ENCODE results near the gene DDX27. TPM values are rescaled to one million over a fixed set of nuclear protein-coding genes. Genes with fewer than 3 reads are reported as not detected.
"Not testable (repeated sequence)": the region's sequence is repeated elsewhere in the genome, so short reads cannot be mapped to it uniquely, and the experiment has no call there.

DDX27 gene
- total RNA-seq, 1 donor from 2014 or later, result 27.8 TPM

DNA sequence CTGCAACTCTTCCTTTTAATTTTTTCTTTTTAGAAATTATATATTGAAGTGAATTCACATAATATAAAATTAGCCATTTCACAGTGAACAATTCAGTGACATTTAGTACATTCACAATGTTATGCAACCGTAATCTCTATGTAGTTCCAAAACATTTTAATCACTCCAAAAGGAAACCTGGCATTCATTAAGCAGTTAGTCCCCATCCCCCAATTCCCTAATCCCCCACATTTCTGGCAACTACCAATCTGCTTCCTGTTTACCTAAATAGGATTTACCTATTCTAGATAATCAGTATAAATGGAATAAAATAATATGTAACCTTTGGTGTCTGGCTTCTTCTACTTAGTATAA, 8.5 kb upstream of the DDX27 start:
- Histone ChIP-seq H3K4me1 (no peaks in the 10 kb centered on the region), H3K27ac (peak overlapping the region; percentile 0), H3K9me3 (peaks cover 11% of the 10 kb centered on the region), H3K36me3 (no peaks in the 10 kb centered on the region), H3K27me3 (ENCODE audit: low read depth) (no peaks in the 10 kb centered on the region), H3K4me3 (no peak overlapping the region)
- TF ChIP-seq, protein P1, sequence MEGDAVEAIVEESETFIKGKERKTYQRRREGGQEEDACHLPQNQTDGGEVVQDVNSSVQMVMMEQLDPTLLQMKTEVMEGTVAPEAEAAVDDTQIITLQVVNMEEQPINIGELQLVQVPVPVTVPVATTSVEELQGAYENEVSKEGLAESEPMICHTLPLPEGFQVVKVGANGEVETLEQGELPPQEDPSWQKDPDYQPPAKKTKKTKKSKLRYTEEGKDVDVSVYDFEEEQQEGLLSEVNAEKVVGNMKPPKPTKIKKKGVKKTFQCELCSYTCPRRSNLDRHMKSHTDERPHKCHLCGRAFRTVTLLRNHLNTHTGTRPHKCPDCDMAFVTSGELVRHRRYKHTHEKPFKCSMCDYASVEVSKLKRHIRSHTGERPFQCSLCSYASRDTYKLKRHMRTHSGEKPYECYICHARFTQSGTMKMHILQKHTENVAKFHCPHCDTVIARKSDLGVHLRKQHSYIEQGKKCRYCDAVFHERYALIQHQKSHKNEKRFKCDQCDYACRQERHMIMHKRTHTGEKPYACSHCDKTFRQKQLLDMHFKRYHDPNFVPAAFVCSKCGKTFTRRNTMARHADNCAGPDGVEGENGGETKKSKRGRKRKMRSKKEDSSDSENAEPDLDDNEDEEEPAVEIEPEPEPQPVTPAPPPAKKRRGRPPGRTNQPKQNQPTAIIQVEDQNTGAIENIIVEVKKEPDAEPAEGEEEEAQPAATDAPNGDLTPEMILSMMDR (IDR thresholded peaks at IDR 0.05), result no peak
- peak in 1 of 2 donors; percentile 51 for ATAC-seq
- no peak for DNase-seq
- intact Hi-C loops (cut with DNase I), result loop anchor here (10.0 kb wide), 1 partner anchor 76 kb away; no protein-coding TSS in a partner anchor

DNA sequence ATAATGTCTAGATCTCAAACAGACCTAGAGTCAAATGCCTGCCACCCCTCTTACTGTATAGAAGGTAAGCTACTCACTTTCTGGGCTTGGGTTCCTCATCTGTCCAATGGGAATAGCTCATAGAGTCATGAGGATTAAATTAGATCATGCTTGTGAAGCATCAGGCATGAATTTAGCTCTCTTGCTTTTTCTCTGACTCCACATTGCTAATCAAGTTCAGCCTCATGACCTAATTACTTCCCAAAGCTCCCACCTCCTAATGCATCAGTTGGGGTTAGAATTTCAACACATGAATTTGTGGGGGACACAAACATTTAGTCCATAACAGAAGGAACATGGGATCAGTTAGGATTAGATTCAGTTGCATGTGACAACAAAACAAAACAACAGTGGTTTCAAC, 4.6 kb upstream of the DDX27 start:
- intact Hi-C loops (cut with DNase I), result loop anchor here (10.0 kb wide), 1 partner anchor 80 kb away; no protein-coding TSS in a partner anchor
- DNase-seq (no peak), ATAC-seq (no peak)
- H3K4me1 ChIP-seq, result peaks cover 12% of the 10 kb centered on the region
- H3K27ac ChIP-seq, result no peak overlapping the region
- no peaks in the 10 kb centered on the region for H3K36me3 ChIP-seq
- TF ChIP-seq, protein P1 (IDR thresholded peaks at IDR 0.05), result no peak
- no peaks in the 10 kb centered on the region for H3K27me3 ChIP-seq (ENCODE audit: low read depth)
- H3K4me3 ChIP-seq, result no peak overlapping the region
- peaks cover 9% of the 10 kb centered on the region for H3K9me3 ChIP-seq

DNA sequence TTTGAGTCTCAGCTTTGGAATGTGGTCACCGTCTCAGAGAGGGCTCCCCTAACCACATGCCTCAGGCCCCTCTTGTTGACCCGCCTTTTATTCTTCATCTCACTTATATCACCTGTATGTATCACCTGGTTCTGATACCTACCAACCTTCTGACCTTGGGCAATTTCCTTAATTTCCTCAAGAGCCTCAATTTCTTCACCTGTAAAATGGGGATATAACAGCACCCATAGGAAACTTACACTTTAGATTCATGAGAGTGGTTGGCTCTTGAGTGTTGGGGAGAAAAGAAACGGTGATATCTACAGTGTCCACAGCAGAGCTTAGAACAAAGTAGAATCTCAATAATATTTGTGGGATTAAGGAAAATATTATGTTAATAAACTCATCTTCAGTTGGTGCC, 4.0 kb upstream of the DDX27 start:
- Histone ChIP-seq H3K4me3 (no peak overlapping the region), H3K4me1 (peaks cover 16% of the 10 kb centered on the region), H3K36me3 (no peaks in the 10 kb centered on the region), H3K27ac (no peak overlapping the region), H3K9me3 (peaks cover 2% of the 10 kb centered on the region), H3K27me3 (ENCODE audit: low read depth) (no peaks in the 10 kb centered on the region)
- ATAC-seq, result no peak
- intact Hi-C loops (cut with DNase I), result loop anchor here (10.0 kb wide), 1 partner anchor 80 kb away; no protein-coding TSS in a partner anchor
- TF ChIP-seq, protein P1 (IDR thresholded peaks at IDR 0.05), result no peak
- no peak for DNase-seq

DNA sequence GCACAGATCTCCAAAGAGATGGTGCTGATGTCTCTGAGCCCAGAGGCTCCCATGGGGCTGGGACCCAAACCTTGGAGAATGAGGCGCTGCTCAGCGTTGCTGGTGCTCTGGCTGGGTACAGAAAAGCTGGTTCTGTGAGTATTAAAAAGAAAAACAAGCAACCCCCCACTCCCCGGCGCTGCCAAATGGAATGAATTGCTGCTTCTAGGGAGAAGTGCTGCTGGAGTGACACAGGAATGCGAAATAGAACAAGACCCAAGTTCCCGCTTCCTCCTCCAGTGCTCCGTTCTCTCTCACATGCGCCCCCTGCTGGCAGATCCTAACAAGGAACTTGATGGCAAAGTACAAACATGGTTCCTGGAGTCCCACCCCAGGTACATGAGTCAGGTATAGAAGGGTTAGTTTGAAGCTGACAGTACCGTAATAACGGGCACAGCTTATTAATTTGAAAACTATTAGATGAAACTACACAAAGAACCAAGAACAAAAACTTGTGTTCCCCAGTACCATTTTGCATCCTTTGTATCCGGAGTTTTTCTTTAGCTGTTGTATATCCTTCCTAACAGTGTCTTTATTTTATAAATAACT, 2.1 kb upstream of the DDX27 start:
- peaks cover 21% of the 10 kb centered on the region for H3K4me1 ChIP-seq
- ATAC-seq (peak; percentile 78 to 84), DNase-seq (peak; percentile 94)
- H3K9me3 ChIP-seq, result no peaks in the 10 kb centered on the region
- intact Hi-C loops (cut with DNase I), result loop anchor here (10.0 kb wide), 1 partner anchor 82 kb away; no protein-coding TSS in a partner anchor
- no peaks in the 10 kb centered on the region for H3K27me3 ChIP-seq (ENCODE audit: low read depth)
- H3K4me3 ChIP-seq, result no peak overlapping the region
- no peak overlapping the region for H3K27ac ChIP-seq
- TF ChIP-seq, protein P1 (IDR thresholded peaks at IDR 0.05), result peak; percentile 88
- peaks cover 10% of the 10 kb centered on the region for H3K36me3 ChIP-seq

DNA sequence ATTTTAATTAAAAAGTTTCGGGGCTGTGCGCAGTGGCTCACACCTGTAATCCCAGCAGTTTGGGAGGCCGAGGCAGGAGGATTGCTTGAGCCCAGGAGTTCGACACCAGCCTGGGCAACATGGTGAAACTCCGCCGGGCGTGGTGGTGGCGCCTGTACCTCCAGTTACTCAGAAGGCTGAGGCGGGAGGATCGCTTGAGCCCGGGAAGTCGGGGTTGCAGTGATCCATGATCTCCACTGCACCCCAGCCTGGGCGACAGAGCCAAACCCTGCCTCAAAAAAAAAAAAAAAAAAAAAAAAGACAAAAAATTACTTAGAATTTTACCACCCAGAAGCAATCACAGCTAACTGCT, 501 bp upstream of the DDX27 start:
- Histone ChIP-seq H3K4me1 (peaks cover 21% of the 10 kb centered on the region), H3K36me3 (peaks cover 27% of the 10 kb centered on the region), H3K27ac (peak overlapping the region; percentile 90), H3K4me3 (peak overlapping the region; percentile 95)
- not testable (repeated sequence) for H3K9me3 ChIP-seq; H3K27me3 ChIP-seq (ENCODE audit: low read depth)
- ATAC-seq (peak in 1 of 2 donors; percentile 4), DNase-seq (peak; percentile 51)
- intact Hi-C loops (cut with DNase I), result loop anchor here (10.0 kb wide), 1 partner anchor 84 kb away; no protein-coding TSS in a partner anchor

All from lower lobe of right lung (tissue), 2 donors.